Measurements from ENCODE around the gene HERPUD1. TPM values are rescaled to one million over a fixed set of nuclear protein-coding genes. Genes with fewer than 3 reads are reported as not detected.

HERPUD1 gene
- total RNA-seq, 1 experiment from 2014 or later = 99.4 TPM

- Histone ChIP-seq H3K4me3 (ENCODE audit: low read depth, low read length, poor library complexity, severe bottlenecking) (no peak overlapping the region), H3K36me3 (ENCODE audit: insufficient read depth, low read length, poor library complexity, severe bottlenecking) (no peaks in the 10 kb centered on the region), H3K27me3 (replicated peaks; ENCODE audit: insufficient read depth, low read depth, low read length, poor library complexity) (no peaks in the 10 kb centered on the region), H3K4me1 (ENCODE audit: insufficient read depth, low read length, poor library complexity, severe bottlenecking) (no peaks in the 10 kb centered on the region), H3K27ac (ENCODE audit: low read depth, low read length, poor library complexity, severe bottlenecking) (no peak overlapping the region), H3K9me3 (ENCODE audit: low read depth, low read length, poor library complexity, severe bottlenecking) (no peaks in the 10 kb centered on the region)
- no peak for DNase-seq (ENCODE audit: low spot score)
- intact Hi-C loops (cut with micrococcal nuclease; ENCODE audit: unreplicated experiment) = no loop called here
- TF ChIP-seq EZH2 (IDR thresholded peaks at IDR 0.05; ENCODE audit: borderline replicate concordance, low read depth, low read length, poor library complexity, severe bottlenecking) = no peak
- no peak for TF ChIP-seq CTCF (conservative IDR thresholded peaks at IDR 0.05; ENCODE audit: low read depth, low read length)
- ChIA-PET POLR2A (ENCODE audit: low non-redundant PET) (no interaction called here), CTCF (no interaction called here)
- BruUV-seq (replicated peaks) = no TSS peak
These were observed 62.4 kb downstream of the HERPUD1 start for GRCh38 chr16:56994311-56994710.

Small RNAs within 50 kb of the gene (microRNA-seq; reads per million reads assigned to microRNA genes)
- not detected for gene MIR6863

Other genes starting within 250 kb of the HERPUD1 start
- 30.0 and 74.3 TPM in 2 replicates for gene MT1X, start 249.7 kb upstream of the HERPUD1 start, total RNA-seq (2021)
- 153 and 155 TPM in 2 replicates for gene NUP93, start 202.0 kb upstream of the HERPUD1 start, total RNA-seq (2021)
- not detected in 2 replicates for gene SLC12A3, start 66.9 kb upstream of the HERPUD1 start, total RNA-seq (2021)
- gene CETP, start 29.8 kb downstream of the HERPUD1 start, total RNA-seq (2021) = not detected in 2 replicates
- 13.1 and 14.2 TPM in 2 replicates for gene NLRC5, start 57.4 kb downstream of the HERPUD1 start, total RNA-seq (2021)
- gene CPNE2, start 160.4 kb downstream of the HERPUD1 start, total RNA-seq (2021) = 38.1 and 43.6 TPM in 2 replicates